ENCODE data around the gene IZUMO2.

The IZUMO2 gene

DNA sequence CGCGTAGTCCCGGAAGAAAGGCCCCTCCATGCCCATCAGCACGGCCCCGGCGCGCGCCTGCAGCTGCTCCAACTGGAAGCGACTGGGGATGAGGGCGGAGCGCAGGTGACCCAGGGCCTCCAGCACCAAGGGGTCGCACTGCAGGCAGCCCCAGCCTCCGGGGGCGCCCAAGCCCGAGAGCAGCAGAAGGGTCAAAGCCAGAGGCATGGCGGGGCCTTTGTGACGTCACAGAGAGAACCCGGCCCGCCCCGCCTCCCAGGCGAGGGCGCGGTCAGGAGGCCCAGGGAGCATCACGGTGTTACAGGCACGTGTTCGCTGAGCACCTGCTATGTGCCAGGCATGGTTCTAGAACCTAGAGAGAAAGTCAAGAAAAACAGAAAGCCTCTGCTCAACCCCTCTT lies at the start of gene IZUMO2:
IZUMO2 (minus strand) TSS at position 294 of the 400 bp plus-strand sequence; CDS start at position 207, 87 bp downstream.
- DNase-seq (ENCODE audit: low read depth), result no peak

DNA sequence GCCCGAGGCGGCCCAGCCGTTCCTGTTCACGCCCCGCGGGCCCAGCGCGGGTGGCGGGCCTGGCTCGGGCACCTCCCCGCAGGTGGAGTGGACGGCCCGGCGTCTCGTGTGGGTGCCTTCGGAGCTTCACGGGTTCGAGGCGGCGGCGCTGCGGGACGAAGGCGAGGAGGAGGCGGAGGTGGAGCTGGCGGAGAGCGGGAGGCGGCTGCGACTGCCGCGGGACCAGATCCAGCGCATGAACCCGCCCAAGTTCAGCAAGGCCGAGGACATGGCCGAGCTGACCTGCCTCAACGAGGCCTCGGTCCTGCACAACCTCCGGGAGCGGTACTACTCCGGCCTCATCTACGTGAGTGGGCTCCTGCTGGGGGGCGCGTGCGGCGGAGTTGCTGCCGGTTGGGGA lies 47.3 kb upstream of the IZUMO2 start:
- DNase-seq (ENCODE audit: low read depth), result no peak

DNA sequence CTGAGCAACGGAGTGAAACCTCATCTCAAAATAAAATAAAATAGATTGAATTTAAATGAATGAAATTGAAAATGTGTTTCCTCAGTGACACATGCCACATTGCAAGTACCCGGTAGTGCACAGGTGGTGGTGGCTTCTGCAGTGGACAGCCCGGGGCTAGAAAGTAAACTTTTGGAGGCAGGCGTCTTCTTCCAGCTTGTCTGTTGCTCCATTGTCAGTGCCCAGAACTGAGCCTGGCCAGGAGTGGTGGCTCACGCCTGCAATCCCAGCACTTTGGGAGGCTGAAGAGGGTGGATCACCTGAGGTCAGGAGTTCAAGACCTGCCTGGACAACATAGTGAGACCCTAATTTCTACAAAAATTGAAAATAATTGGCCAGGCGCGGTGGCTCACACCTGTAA lies 46.0 kb upstream of the IZUMO2 start:
- no peak for DNase-seq (ENCODE audit: low read depth)

DNA sequence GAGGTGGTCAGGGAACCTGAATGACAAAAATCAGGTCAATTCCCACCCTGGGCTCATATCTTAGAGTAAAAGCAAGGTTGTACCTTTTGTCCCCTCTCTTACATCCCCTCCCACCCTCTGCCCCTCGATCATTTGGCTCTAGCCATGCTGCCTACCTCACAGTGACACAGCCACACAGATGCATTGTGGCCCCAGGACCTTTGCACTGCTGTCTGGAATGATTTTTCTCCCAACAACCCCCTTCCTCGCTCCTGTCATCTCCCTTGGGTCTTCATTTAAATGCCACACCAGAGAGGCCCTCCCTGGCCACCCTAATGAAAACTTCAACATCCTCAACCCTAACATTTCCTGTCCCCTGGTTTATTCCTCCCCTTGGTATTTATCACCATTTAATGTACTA lies 44.6 kb upstream of the IZUMO2 start:
- no peak for DNase-seq (ENCODE audit: low read depth)

DNA sequence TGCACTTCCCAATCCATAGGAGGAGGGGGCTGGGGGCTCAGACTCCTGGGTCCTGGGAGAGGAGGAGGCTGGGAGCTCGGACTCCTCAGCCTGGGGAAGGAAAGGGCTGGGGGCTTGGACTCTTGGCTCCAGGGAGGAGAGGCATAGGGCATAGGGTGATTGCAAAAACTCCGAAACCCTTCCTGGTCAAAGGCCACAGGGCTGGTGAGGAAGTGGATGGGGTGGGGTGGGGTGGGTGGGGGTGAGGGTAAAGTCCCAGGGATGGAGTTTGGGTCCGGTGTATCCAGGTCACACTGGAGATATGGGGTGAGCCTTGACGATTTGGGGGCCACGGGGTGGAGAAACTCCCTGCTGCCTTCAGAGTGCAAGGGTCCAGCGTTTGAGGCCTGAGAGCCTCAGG lies 43.1 kb upstream of the IZUMO2 start:
- no peak for DNase-seq (ENCODE audit: low read depth)

DNA sequence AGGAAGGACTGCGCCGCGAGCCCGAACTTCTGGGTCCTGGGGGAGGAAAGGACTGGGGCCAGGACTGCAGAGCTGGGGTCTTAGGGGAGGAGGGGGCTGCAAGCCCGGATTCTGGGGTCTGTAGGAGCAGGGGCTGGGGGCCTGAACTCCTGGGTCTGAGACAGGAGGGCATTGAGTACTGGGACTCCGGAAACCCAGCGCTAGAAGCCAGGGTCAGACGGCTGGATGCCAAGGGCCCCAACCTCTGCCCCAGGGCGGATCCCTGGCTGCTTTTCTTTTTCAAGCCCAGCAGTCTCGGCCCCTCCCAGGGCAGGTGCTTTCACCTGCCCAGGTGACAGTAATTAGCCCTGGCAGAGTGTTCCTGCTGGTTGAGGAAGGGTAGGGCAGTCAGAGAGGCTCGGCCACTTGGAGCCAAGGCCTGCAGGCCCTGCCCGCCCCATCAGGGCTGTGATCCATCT lies 42.6 kb upstream of the IZUMO2 start:
- DNase-seq (ENCODE audit: low read depth), result no peak

GRCh38 chr19:50204811-50205675 lies 42.0 kb upstream of the IZUMO2 start:
- no peak for DNase-seq (ENCODE audit: low read depth)

DNA sequence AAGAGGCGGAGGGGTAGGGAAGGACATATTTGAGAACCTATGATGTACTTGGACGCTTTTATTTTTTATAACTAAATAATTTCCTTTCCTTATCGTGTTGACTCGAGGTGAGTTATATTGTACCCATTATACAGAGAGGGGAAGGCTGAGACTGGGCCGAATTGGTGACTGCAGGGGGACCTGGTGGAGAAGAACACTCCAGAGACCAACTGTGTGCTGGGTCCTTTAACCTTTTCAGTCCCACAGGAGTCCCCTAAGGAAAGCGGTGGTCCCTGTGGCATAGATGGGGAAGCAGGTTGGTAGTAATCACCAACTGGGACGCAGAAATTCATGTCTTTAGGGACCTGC lies 41.0 kb upstream of the IZUMO2 start:
- no peak for DNase-seq (ENCODE audit: low read depth)

GRCh38 chr19:50203281-50204080 lies 40.4 kb upstream of the IZUMO2 start, which contains the start of gene MYH14:
MYH14 (plus strand) TSS chr19:50203622; CDS start chr19:50210366, 6,744 bp downstream.
- no peak for DNase-seq (ENCODE audit: low read depth)

GRCh38 chr19:50202962-50203280 lies 39.8 kb upstream of the IZUMO2 start:
- no peak for DNase-seq (ENCODE audit: low read depth)

GRCh38 chr19:50202386-50202785 lies 39.3 kb upstream of the IZUMO2 start:
- no peak for DNase-seq (ENCODE audit: low read depth)

- no peak for DNase-seq (ENCODE audit: low read depth)
These were observed 36.1 kb upstream of the IZUMO2 start for GRCh38 chr19:50199259-50199555.

GRCh38 chr19:50198431-50199258 lies 35.6 kb upstream of the IZUMO2 start:
- DNase-seq (ENCODE audit: low read depth), result no peak

DNA sequence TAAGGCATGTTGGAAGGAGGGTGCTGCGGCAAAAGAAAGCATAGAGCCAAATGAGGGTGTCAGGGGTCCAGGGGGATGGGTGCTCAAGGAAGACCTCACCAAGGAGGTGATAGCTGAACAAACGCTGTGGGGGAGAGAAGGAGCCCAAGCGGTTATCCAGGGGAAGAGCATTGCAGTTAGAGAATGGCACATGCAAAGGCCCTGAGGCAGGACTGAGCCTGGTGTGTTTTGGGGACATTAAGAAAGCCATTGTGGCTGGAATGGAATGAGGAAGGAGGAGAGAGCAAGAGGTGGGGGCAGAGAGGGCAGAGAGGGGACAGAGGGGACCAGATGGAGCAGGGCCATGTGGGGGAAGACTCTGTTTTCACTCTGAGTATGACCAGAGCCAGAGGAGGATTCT lies 34.3 kb upstream of the IZUMO2 start:
- DNase-seq (ENCODE audit: low read depth), result no peak

DNA sequence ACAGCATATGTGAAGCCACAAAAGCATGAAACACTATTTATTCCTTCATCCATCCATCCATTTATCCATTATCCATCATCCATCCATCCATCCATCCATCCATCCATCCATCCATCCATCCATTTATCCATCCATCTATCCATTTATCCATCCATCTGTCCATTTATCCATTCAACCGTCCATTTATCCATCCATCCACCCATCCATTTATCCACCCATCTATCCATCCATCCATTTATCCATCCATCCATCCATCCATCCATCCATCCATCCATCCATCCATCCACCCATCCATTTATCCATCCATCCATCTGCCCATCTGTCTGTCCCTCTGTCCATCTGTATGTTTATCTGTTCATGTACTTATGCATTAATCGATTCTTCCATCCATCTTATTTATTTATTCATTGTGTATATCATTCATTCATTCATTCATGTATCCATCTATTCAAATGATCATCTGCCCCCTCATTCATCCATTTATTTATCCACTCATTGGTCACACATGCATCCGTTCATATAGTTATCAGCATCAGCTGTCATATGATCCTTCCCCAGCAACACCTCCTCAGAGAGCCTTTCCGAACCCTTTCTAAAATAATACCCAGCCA lies 33.3 kb upstream of the IZUMO2 start:
- DNase-seq (ENCODE audit: low read depth), result no peak

DNA sequence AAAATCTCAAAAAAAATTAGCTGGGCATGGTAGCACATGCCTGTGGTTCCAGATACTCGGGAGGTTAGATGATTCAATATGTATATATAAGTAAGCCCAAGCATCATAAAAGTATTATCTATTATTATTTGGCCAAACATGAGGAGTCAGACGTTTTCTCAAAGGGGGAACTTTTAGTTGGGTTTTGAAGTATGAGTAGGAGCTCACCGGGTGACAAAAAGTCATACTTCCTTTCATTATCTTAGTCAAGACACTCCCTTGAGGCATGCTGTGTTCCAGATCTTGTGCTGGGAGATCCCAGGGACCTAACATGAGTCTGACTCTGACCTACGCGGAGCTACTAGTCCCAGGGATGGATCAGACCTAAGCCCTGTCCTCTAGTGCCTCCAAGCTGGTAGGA lies 32.1 kb upstream of the IZUMO2 start:
- no peak for DNase-seq (ENCODE audit: low read depth)

DNA sequence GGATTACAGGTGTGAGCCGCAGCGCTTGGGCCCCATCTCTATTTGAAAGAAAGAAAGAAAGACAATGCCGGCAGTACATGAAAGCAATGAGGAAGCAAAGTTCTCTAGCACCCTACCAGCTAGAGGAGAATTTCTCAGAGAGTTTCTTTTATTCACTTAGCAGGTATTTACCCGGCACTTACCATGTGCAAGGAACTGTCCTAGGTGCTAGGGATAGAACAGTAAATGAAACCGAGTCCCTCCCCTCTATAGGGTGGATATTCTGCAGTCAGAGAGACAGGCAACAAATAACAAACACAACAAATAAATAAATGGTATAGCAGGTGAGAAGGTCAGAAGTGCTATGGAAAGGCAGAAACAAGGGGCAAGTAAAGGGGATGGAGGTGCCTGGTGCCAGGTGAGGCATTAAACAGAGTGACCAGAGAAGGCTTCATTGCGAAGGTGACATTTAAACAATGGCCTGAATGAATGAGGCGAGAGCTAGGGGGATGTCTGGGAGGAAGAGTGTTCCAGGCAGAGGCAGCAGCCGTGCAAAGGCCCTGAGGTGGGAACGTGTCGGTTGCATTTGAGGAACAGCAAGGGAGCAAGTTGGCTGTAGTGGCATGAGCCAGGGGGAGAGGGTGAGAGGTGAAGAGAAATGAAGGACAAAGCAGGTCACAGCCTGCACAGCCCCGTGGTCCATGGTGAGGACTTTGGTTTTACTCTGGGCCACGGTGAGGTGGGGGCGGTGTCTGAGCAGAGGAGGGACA lies 29.6 kb upstream of the IZUMO2 start:
- no peak for DNase-seq (ENCODE audit: low read depth)

- no peak for DNase-seq (ENCODE audit: low read depth)
These were observed 28.1 kb upstream of the IZUMO2 start for GRCh38 chr19:50191216-50191615.

- DNase-seq (ENCODE audit: low read depth), result no peak
These were observed 27.4 kb upstream of the IZUMO2 start for GRCh38 chr19:50190439-50190891.

DNA sequence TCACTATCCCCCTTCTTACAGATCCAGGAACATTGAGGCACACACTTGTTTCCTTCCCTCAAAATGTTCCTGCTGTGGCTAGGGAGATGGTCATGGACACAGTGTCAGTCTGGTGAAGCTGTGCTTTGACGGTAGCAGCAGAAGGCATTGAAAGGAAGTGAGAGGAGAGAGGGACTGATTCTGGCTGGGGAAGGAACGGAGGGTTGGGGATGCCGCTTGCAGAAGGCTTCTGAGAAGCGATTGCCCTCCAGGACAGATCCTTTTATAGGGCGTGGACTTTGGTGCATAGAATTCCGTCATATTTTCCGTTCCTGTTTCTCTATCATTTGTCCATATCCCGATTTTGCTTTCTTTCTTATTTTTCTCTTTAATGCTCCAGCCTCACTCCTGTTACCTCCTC lies 26.2 kb upstream of the IZUMO2 start:
- DNase-seq (ENCODE audit: low read depth), result no peak

DNA sequence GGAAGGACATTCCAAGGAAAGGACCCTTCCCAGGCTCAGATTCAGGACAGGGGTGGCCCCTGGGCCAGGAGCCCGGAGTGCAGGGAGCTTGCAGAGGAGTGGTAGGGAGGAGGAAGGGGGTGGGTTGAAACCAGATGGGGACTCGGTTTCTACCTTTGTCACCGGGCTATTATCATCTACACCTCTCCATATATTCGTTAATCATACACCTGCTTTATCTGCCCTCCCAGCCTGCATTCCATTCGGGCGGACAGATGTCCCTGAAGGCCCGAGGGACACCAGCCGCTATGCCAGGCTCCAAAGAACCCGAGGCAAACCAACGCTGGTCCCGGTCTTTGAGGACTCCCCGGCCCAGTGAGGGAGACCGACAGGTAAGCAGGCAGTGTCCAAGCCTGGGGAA lies 24.9 kb upstream of the IZUMO2 start:
- DNase-seq (ENCODE audit: low read depth), result no peak

Data from stimulated activated CD8-positive, alpha-beta memory T cell treated with anti-CD3 and anti-CD28 coated beads, Interleukin-12 subunit alpha, Interleukin-12 subunit beta, amount 100 ng/mL, for 1 hour (primary cell).